GM19438 (cell line): ENCODE data around the gene USP36.

Experiments used
- ATAC-seq: cut with Tn5 transposase; IDR thresholded peaks from one replicate; pipeline ENCODE4 v1.9.1; 2021; ENCODE audit warnings: low read depth; ENCODE audit not compliant: unreplicated experiment

The USP36 gene

GRCh38 chr17:78839762-78840529, 668 bp downstream of the USP36 start:
- peak; percentile 10 for ATAC-seq

- ATAC-seq, result no peak
Measured at GRCh38 chr17:78839235-78839761, 1.3 kb downstream of the USP36 start.

GRCh38 chr17:78838574-78839005, 2.0 kb downstream of the USP36 start:
- no peak for ATAC-seq

GRCh38 chr17:78836420-78837021, 4.1 kb downstream of the USP36 start:
- ATAC-seq, result no peak

GRCh38 chr17:78834571-78834970, 6.0 kb downstream of the USP36 start:
- ATAC-seq, result no peak

- ATAC-seq, result no peak
Measured at GRCh38 chr17:78832541-78832810, 8.1 kb downstream of the USP36 start.

GRCh38 chr17:78831688-78832540, 8.7 kb downstream of the USP36 start:
- no peak for ATAC-seq

- no peak for ATAC-seq
Measured at GRCh38 chr17:78829477-78829876, 11.1 kb downstream of the USP36 start.

- ATAC-seq, result no peak
Measured at GRCh38 chr17:78828470-78829185, 12.0 kb downstream of the USP36 start.

- ATAC-seq, result no peak
Measured at GRCh38 chr17:78826836-78827509, 13.6 kb downstream of the USP36 start.

GRCh38 chr17:78826421-78826820, 14.2 kb downstream of the USP36 start:
- ATAC-seq, result no peak

GRCh38 chr17:78825696-78826095, 14.9 kb downstream of the USP36 start:
- no peak for ATAC-seq

GRCh38 chr17:78824240-78824639, 16.4 kb downstream of the USP36 start:
- no peak for ATAC-seq

- no peak for ATAC-seq
Measured at GRCh38 chr17:78823282-78824046, 17.1 kb downstream of the USP36 start.

- no peak for ATAC-seq
Measured at GRCh38 chr17:78822552-78822951, 18.1 kb downstream of the USP36 start.

GRCh38 chr17:78821961-78822360, 18.7 kb downstream of the USP36 start:
- ATAC-seq, result no peak

- no peak for ATAC-seq
Measured at GRCh38 chr17:78820841-78821240, 19.8 kb downstream of the USP36 start.

- ATAC-seq, result no peak
Measured at GRCh38 chr17:78819806-78820792, 20.5 kb downstream of the USP36 start.
